Cardiac fibroblast (primary cell): ENCODE measurements around the gene CCR7.

ENCODE experiments used
- DNase-seq, 2 donors: peaks; one replicate each; pipeline versions ENCODE4 v3.0.0 to v3.0.0-alpha.2; 2010; ENCODE audit warnings: low read depth in 2 of 2
- H3K4me3 ChIP-seq, 2 donors: replicated peaks in 1 of 2; 1 replicate in 1 of 2; 2 replicates in 1 of 2; pipeline ENCODE4 v1.5.1; 2011; ENCODE audit warnings: low read depth in 2 of 2, low read length in 2 of 2, mild to moderate bottlenecking in 2 of 2, moderate library complexity in 1 of 2
- TF ChIP-seq, protein P1 (sequence below): IDR thresholded peaks from one replicate; pipeline ENCODE4 v1.5.1; 2011; ENCODE audit warnings: low read depth, mild to moderate bottlenecking, low read length, inconsistent platforms

Gene CCR7

DNA sequence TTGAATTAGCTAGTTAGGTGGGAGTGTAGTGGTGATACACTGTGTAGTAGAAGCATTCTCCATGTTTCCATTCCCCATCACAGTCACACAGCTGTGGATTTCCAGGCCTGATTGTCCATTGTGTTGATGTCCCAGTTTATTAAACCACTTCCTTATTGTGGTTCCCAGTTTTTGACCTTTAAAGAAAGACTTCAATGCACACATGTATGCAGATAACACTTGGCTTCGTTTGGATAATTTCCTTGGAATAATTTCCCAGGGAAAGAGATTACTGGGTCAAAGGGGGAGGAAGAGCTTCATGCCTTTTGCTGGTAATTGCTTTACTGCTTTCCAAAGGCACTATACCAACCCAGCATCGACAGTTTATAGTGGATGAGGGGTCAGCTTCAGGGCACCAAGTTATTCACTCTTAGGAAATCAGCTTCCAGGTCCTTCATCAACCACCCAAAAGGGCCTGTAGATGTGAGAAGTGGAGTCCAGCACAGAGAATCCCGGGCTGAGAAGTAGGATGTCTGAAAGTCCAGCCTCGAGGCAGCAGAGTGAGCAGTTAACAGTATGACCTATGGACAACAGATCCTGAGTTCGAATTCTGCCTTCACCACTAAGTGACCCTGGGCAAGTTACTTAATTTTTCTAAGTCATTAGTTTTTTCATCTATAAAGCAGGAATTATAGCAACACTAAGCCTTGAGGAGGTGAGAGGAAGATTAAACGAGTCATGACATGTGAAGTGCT, 32.6 kb downstream of the CCR7 start:
- TF ChIP-seq, protein P1, sequence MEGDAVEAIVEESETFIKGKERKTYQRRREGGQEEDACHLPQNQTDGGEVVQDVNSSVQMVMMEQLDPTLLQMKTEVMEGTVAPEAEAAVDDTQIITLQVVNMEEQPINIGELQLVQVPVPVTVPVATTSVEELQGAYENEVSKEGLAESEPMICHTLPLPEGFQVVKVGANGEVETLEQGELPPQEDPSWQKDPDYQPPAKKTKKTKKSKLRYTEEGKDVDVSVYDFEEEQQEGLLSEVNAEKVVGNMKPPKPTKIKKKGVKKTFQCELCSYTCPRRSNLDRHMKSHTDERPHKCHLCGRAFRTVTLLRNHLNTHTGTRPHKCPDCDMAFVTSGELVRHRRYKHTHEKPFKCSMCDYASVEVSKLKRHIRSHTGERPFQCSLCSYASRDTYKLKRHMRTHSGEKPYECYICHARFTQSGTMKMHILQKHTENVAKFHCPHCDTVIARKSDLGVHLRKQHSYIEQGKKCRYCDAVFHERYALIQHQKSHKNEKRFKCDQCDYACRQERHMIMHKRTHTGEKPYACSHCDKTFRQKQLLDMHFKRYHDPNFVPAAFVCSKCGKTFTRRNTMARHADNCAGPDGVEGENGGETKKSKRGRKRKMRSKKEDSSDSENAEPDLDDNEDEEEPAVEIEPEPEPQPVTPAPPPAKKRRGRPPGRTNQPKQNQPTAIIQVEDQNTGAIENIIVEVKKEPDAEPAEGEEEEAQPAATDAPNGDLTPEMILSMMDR: no peak
- DNase-seq: peak in 1 of 2 donors; percentile 82

GRCh38 chr17:40531051-40531991, 34.0 kb downstream of the CCR7 start:
- no peak overlapping the region for H3K4me3 ChIP-seq
- TF ChIP-seq, protein P1: no peak
- DNase-seq: no peak

More for the DNA sequence above, 32.6 kb downstream of the CCR7 start:
- H3K4me3 ChIP-seq: no peak overlapping the region

DNA sequence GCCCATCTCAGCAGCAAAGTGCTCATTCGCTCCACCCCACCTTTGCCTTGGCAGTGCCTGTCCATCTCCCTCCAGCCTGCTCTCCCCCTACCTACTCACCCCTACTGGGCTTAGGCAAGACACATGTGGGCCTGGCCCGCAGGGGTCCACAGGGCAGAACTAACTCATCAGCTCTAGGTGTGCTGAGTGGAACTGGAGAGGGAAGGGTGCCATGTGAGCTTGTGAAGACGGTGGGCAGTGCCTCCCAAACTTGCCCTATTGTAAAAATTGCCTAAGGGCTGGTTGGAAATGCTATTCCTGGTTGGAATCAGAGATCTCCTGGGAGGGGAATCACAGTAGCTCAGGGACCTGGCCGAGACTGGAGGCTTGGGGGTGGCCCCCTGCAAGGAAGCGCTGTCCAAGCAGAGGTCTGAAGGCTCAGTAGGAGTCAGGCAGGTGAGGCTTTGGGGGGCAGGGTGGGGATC, 34.7 kb downstream of the CCR7 start:
- TF ChIP-seq, protein P1: no peak
- no peak overlapping the region for H3K4me3 ChIP-seq
- DNase-seq: no peak

- TF ChIP-seq, protein P1: no peak
- no peak overlapping the region for H3K4me3 ChIP-seq
- no peak for DNase-seq
Measured at GRCh38 chr17:40529991-40530390, 35.3 kb downstream of the CCR7 start.

- H3K4me3 ChIP-seq: no peak overlapping the region
- DNase-seq: no peak
- TF ChIP-seq, protein P1: no peak
Measured at GRCh38 chr17:40528692-40529417, 36.4 kb downstream of the CCR7 start.

GRCh38 chr17:40526668-40527067, 38.6 kb downstream of the CCR7 start:
- no peak overlapping the region for H3K4me3 ChIP-seq
- TF ChIP-seq, protein P1: no peak
- peak; percentile 38 for DNase-seq
